H9 (cell line): ENCODE results near the gene RFPL3. TPM values are rescaled to one million over a fixed set of nuclear protein-coding genes. Genes with fewer than 3 reads are reported as not detected.

ENCODE experiments used
- DNase-seq: peaks from one replicate; pipeline ENCODE4 v3.0.0-alpha.2; 2017
- H2AFZ ChIP-seq: one replicate; pipeline ENCODE4 v1.6.1; 2013; ENCODE audit warnings: mild to moderate bottlenecking, low read length, control low read depth, moderate library complexity
- H2AK5ac ChIP-seq: 2 replicates; pipeline ENCODE4 v1.6.1; 2013; ENCODE audit warnings: low read length, control low read depth, mixed read lengths; ENCODE audit not compliant: insufficient read length
- H2BK120ac ChIP-seq: one replicate; pipeline ENCODE4 v1.6.1; 2013; ENCODE audit warnings: low read depth, mild to moderate bottlenecking, low read length, control low read depth, inconsistent platforms; ENCODE audit not compliant: poor library complexity, severe bottlenecking
- H2BK12ac ChIP-seq: 2 replicates; pipeline ENCODE4 v1.6.1; 2013; ENCODE audit warnings: low read length, control low read depth, mixed read lengths, low read depth; ENCODE audit not compliant: insufficient read length
- H2BK15ac ChIP-seq: 2 replicates; pipeline ENCODE4 v1.6.1; 2013; ENCODE audit warnings: low read depth, low read length, control low read depth
- H2BK20ac ChIP-seq: one replicate; pipeline ENCODE4 v1.6.1; 2013; ENCODE audit warnings: low read depth, mild to moderate bottlenecking, low read length, control low read depth, inconsistent platforms; ENCODE audit not compliant: poor library complexity, severe bottlenecking
- H2BK5ac ChIP-seq: 2 replicates; pipeline ENCODE4 v1.6.1; 2013; ENCODE audit warnings: low read length, control low read depth, mixed read lengths; ENCODE audit not compliant: insufficient read length
- H3K14ac ChIP-seq: 2 replicates; pipeline ENCODE4 v1.6.1; 2013; ENCODE audit warnings: low read length, control low read depth; ENCODE audit not compliant: insufficient read depth
- H3K18ac ChIP-seq: 2 replicates; pipeline ENCODE4 v1.6.1; 2013; ENCODE audit warnings: low read depth, mild to moderate bottlenecking, mixed read lengths, low read length, control low read depth; ENCODE audit not compliant: insufficient read length
- H3K23ac ChIP-seq: 2 replicates; pipeline ENCODE4 v1.6.1; 2013; ENCODE audit warnings: low read length, control low read depth, mixed read lengths, low read depth; ENCODE audit not compliant: insufficient read length
- H3K23me2 ChIP-seq: 2 replicates; pipeline ENCODE4 v1.6.1; 2013; ENCODE audit warnings: low read depth, mild to moderate bottlenecking, mixed read lengths, low read length, control low read depth; ENCODE audit not compliant: insufficient read length, poor library complexity, severe bottlenecking
- H3K27ac ChIP-seq: 2 replicates; pipeline ENCODE4 v1.5.1; 2013; ENCODE audit warnings: low read length, control low read depth, mixed read lengths, low read depth; ENCODE audit not compliant: insufficient read length
- H3K27me3 ChIP-seq: 2 replicates; pipeline ENCODE4 v1.6.1; 2013; ENCODE audit warnings: low read length, control low read depth, inconsistent platforms; ENCODE audit not compliant: insufficient read depth
- H3K4ac ChIP-seq: 2 replicates; pipeline ENCODE4 v1.6.1; 2013; ENCODE audit warnings: low read depth, mild to moderate bottlenecking, control low read depth, inconsistent platforms, low read length, moderate library complexity
- H3K4me1 ChIP-seq: 2 replicates; pipeline ENCODE4 v1.6.1; 2013; ENCODE audit warnings: low read length, control low read depth, inconsistent platforms; ENCODE audit not compliant: insufficient read depth
- H3K4me2 ChIP-seq: 2 replicates; pipeline ENCODE4 v1.6.1; 2013; ENCODE audit warnings: low read length, control low read depth, mixed read lengths; ENCODE audit not compliant: insufficient read length, insufficient read depth
- H3K56ac ChIP-seq: 2 replicates; pipeline ENCODE4 v1.6.1; 2013; ENCODE audit warnings: low read depth, mild to moderate bottlenecking, mixed read lengths, low read length, control low read depth; ENCODE audit not compliant: insufficient read length
- H3K79me1 ChIP-seq: 2 replicates; pipeline ENCODE4 v1.6.1; 2013; ENCODE audit warnings: low read depth, mild to moderate bottlenecking, moderate library complexity, low read length, control low read depth, inconsistent platforms; ENCODE audit not compliant: insufficient read depth, poor library complexity, severe bottlenecking
- H3K79me2 ChIP-seq: 2 replicates; pipeline ENCODE4 v1.6.1; 2013; ENCODE audit warnings: low read length, control low read depth, inconsistent platforms; ENCODE audit not compliant: insufficient read depth
- H3K9ac ChIP-seq: 2 replicates; pipeline ENCODE4 v1.6.1; 2013; ENCODE audit warnings: low read length, control low read depth, mixed read lengths; ENCODE audit not compliant: insufficient read length; ENCODE audit errors: extremely low read depth
- H3K9me3 ChIP-seq: one replicate; pipeline ENCODE4 v1.6.1; 2013; ENCODE audit warnings: low read depth, low read length, inconsistent platforms; ENCODE audit not compliant: control insufficient read depth
- H3T11ph ChIP-seq: one replicate; pipeline ENCODE4 v1.6.1; 2013; ENCODE audit warnings: mild to moderate bottlenecking, low read length, control low read depth, inconsistent platforms
- H4K20me1 ChIP-seq: one replicate; pipeline ENCODE4 v1.6.1; 2013; ENCODE audit not compliant: control insufficient read depth, insufficient read length, insufficient read depth
- H4K5ac ChIP-seq: 2 replicates; pipeline ENCODE4 v1.6.1; 2013; ENCODE audit warnings: low read depth, mild to moderate bottlenecking, mixed read lengths, low read length, control low read depth; ENCODE audit not compliant: insufficient read length
- H4K8ac ChIP-seq: replicated peaks from 2 replicates; pipeline ENCODE4 v1.6.1; 2013; ENCODE audit warnings: low read length, control low read depth, mixed read lengths, low read depth; ENCODE audit not compliant: insufficient read length
- H4K91ac ChIP-seq: 2 replicates; pipeline ENCODE4 v1.6.1; 2013; ENCODE audit warnings: low read depth, mild to moderate bottlenecking, moderate library complexity, mixed read lengths, low read length, control low read depth; ENCODE audit not compliant: insufficient read length
- H3K27ac Mint-ChIP-seq, 3 experiments: 2 replicates in 2 of 3; 3 replicates in 1 of 3; pipeline ENCODE4 v1.8.0; 2020 to 2021; ENCODE audit warnings: mixed read lengths in 3 of 3, mild to moderate bottlenecking in 1 of 3, moderate library complexity in 1 of 3
- H3K27me3 Mint-ChIP-seq: 2 replicates; pipeline ENCODE4 v1.8.0; 2021; ENCODE audit warnings: low read depth, mild to moderate bottlenecking, moderate library complexity, mixed read lengths
- H3K36me3 Mint-ChIP-seq, 3 experiments: 2 replicates in 2 of 3; 3 replicates in 1 of 3; pipeline ENCODE4 v1.8.0; 2020 to 2021; ENCODE audit warnings: low read depth in 3 of 3, mixed read lengths in 3 of 3; ENCODE audit not compliant: insufficient read depth in 1 of 3
- H3K4me1 Mint-ChIP-seq, 2 experiments: 2 replicates each; pipeline ENCODE4 v1.8.0; 2020; ENCODE audit warnings: mixed read lengths in 2 of 2
- H3K4me3 Mint-ChIP-seq, 2 experiments: 2 replicates in 1 of 2; 3 replicates in 1 of 2; pipeline ENCODE4 v1.8.0; 2020 to 2021; ENCODE audit warnings: mild to moderate bottlenecking in 2 of 2, mixed read lengths in 2 of 2, moderate library complexity in 1 of 2
- H3K9me3 Mint-ChIP-seq, 2 experiments: 2 replicates in 1 of 2; 3 replicates in 1 of 2; pipeline ENCODE4 v1.8.0; 2020; ENCODE audit warnings: mild to moderate bottlenecking in 2 of 2, mixed read lengths in 2 of 2, moderate library complexity in 1 of 2
- WGBS: extraction: QIAGEN DNeasy Blood & Tissue Kit; methylation state at CpG from one replicate; pipeline ENCODE4 v1.1.7; 2013; ENCODE audit warnings: missing lambda C conversion rate, low lambda C conversion rate, mixed read lengths; ENCODE audit not compliant: insufficient read length; ENCODE audit errors: extremely low coverage; 5-methylcytosine and 5-hydroxymethylcytosine counted together
- total RNA-seq: library from RNA; stranded (reverse); gene quantifications from 2 replicates; pipeline ENCODE4 v1.2.1, GENCODE V29; 2021
- TF ChIP-seq, protein P1 (sequence below): fragments of 200-600 bp; sonication (generic); conservative IDR thresholded peaks from 3 replicates; pipeline ENCODE4 v1.8.0; 2021; ENCODE audit warnings: antibody characterized with exemption, mild to moderate bottlenecking

Gene RFPL3
- total RNA-seq, 1 experiment from 2014 or later: not detected

DNA sequence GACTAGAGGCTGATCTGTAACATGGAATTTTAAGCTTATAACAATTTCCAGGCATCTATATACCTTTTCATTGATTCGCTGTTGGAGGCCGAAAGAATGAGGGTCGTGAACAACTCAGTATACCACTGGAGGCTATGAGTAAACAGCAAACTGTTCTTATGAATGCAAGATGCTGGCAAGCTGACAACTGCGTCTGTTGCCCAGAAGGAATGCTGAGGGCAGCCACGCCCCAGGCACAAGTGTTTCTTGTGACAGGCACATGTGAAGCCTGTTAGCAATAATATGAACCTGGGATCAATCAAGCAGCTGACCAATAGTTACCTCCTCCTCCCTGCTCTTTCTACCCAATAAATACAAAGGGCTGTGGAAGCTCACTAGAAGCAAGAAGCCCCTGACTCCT lies 39.1 kb downstream of the RFPL3 start:
- H3K9me3 ChIP-seq: no peaks in the 10 kb centered on the region
- no peak for DNase-seq
- no CpG with 5 or more reads among the region's 5 CpGs for WGBS
- H3K36me3 Mint-ChIP-seq: peaks cover 47 to 86% (median 83%) of the 10 kb centered on the region in 3 experiments
- no peak overlapping the region for H2BK15ac ChIP-seq
- no peak overlapping the region for H3K4me2 ChIP-seq
- no peak overlapping the region for H2BK120ac ChIP-seq
- no peak overlapping the region for H3K14ac ChIP-seq
- no peak overlapping the region for H4K5ac ChIP-seq
- H3K4me1 Mint-ChIP-seq: no peaks in the 10 kb centered on the region
- no peak overlapping the region for H3K23ac ChIP-seq
- no peak overlapping the region for H3K27ac Mint-ChIP-seq
- no peak overlapping the region for H4K8ac ChIP-seq
- no peaks in the 10 kb centered on the region for H4K20me1 ChIP-seq
- H3K56ac ChIP-seq: no peak overlapping the region
- H3K79me2 ChIP-seq: no peaks in the 10 kb centered on the region
- no peak overlapping the region for H3K27ac ChIP-seq
- no peak overlapping the region for H2BK20ac ChIP-seq
- no peaks in the 10 kb centered on the region for H3K27me3 ChIP-seq
- H2AFZ ChIP-seq: no peak overlapping the region
- H4K91ac ChIP-seq: no peak overlapping the region
- H3K27me3 Mint-ChIP-seq: no peaks in the 10 kb centered on the region
- H3K9ac ChIP-seq: no peak overlapping the region
- H3K79me1 ChIP-seq: no peaks in the 10 kb centered on the region
- H3K23me2 ChIP-seq: no peaks in the 10 kb centered on the region
- no peaks in the 10 kb centered on the region for H3K9me3 Mint-ChIP-seq
- H2BK12ac ChIP-seq: no peak overlapping the region
- no peak overlapping the region for H3K18ac ChIP-seq
- no peak overlapping the region for H3K4ac ChIP-seq
- H3K4me1 ChIP-seq: no peaks in the 10 kb centered on the region
- no peak overlapping the region for H3K4me3 Mint-ChIP-seq
- H3T11ph ChIP-seq: no peak overlapping the region
- H2AK5ac ChIP-seq: no peak overlapping the region
- TF ChIP-seq, protein P1, sequence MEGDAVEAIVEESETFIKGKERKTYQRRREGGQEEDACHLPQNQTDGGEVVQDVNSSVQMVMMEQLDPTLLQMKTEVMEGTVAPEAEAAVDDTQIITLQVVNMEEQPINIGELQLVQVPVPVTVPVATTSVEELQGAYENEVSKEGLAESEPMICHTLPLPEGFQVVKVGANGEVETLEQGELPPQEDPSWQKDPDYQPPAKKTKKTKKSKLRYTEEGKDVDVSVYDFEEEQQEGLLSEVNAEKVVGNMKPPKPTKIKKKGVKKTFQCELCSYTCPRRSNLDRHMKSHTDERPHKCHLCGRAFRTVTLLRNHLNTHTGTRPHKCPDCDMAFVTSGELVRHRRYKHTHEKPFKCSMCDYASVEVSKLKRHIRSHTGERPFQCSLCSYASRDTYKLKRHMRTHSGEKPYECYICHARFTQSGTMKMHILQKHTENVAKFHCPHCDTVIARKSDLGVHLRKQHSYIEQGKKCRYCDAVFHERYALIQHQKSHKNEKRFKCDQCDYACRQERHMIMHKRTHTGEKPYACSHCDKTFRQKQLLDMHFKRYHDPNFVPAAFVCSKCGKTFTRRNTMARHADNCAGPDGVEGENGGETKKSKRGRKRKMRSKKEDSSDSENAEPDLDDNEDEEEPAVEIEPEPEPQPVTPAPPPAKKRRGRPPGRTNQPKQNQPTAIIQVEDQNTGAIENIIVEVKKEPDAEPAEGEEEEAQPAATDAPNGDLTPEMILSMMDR: no peak
- no peak overlapping the region for H2BK5ac ChIP-seq
